Activated naive CD8-positive, alpha-beta T cell treated with anti-CD3 and anti-CD28 coated beads, Interleukin-2, amount 50 U/mL, for 24 hours (primary cell): ENCODE results near the gene CDKAL1.
"Not testable (repeated sequence)": the region's sequence is repeated elsewhere in the genome, so short reads cannot be mapped to it uniquely, and the experiment has no call there.

Experiments used
- ATAC-seq: fragments of 150-1000 bp; cut with Tn5 transposase; one replicate; pipeline ENCODE4 v1.10.0; 2021
- DNase-seq: peaks from one replicate; pipeline ENCODE4 v3.0.0; 2021
- H3K27ac Mint-ChIP-seq: one replicate; pipeline ENCODE4 v1.8.0; 2021; ENCODE audit warnings: mild to moderate bottlenecking, mixed read lengths
- H3K27me3 Mint-ChIP-seq: one replicate; pipeline ENCODE4 v1.8.0; 2021; ENCODE audit warnings: mixed read lengths
- H3K36me3 Mint-ChIP-seq: one replicate; pipeline ENCODE4 v1.8.0; 2021; ENCODE audit warnings: low read depth, mixed read lengths
- H3K4me1 Mint-ChIP-seq: one replicate; pipeline ENCODE4 v1.8.0; 2021; ENCODE audit warnings: mixed read lengths
- H3K4me3 Mint-ChIP-seq: one replicate; pipeline ENCODE4 v1.8.0; 2021; ENCODE audit warnings: mild to moderate bottlenecking, moderate library complexity, mixed read lengths
- H3K9me3 Mint-ChIP-seq: one replicate; pipeline ENCODE4 v1.8.0; 2021; ENCODE audit warnings: mixed read lengths

CDKAL1 gene

GRCh38 chr6:20594299-20594853 lies 60.1 kb downstream of the CDKAL1 start:
- H3K27ac Mint-ChIP-seq, ATAC-seq, H3K4me1 Mint-ChIP-seq, H3K27me3 Mint-ChIP-seq, DNase-seq, H3K4me3 Mint-ChIP-seq: not testable (repeated sequence)
- H3K36me3 Mint-ChIP-seq, result peaks cover 63% of the 10 kb centered on the region
- peaks cover 28% of the 10 kb centered on the region for H3K9me3 Mint-ChIP-seq

- no peaks in the 10 kb centered on the region for H3K27me3 Mint-ChIP-seq
- H3K4me1 Mint-ChIP-seq, result peaks cover 9% of the 10 kb centered on the region
- peak; percentile 93 for ATAC-seq
- H3K27ac Mint-ChIP-seq, result no peak overlapping the region
- H3K9me3 Mint-ChIP-seq, result peaks cover 8% of the 10 kb centered on the region
- no peak for DNase-seq
- no peak overlapping the region for H3K4me3 Mint-ChIP-seq
- peaks cover 41% of the 10 kb centered on the region for H3K36me3 Mint-ChIP-seq
These were observed 65.2 kb downstream of the CDKAL1 start for GRCh38 chr6:20599302-20600051.

- Mint-ChIP-seq H3K4me1 (peaks cover 9% of the 10 kb centered on the region), H3K4me3 (no peak overlapping the region), H3K9me3 (no peaks in the 10 kb centered on the region), H3K36me3 (peaks cover 29% of the 10 kb centered on the region), H3K27ac (no peak overlapping the region), H3K27me3 (no peaks in the 10 kb centered on the region)
- DNase-seq (no peak), ATAC-seq (no peak)
These were observed 66.6 kb downstream of the CDKAL1 start for GRCh38 chr6:20600831-20601230.

DNA sequence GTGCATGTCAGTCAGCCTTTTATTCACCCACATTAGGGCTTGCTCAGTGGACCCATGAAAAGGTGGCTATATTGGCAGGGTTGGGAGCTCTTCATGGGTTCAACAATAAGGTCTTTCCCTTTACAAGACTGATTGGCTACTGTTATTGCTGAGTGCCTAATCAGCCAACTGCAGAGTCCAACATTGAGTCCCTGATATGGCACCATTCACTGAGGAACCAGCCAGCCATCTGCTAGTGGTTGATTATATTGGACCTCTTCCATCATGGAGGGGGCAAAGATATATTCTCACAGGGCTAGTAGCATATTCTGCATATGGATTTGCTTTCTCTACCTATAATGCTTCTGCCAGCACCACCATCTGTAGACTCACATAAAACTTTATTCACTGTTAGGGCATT lies 69.9 kb downstream of the CDKAL1 start:
- Mint-ChIP-seq H3K36me3 (peaks cover 28% of the 10 kb centered on the region), H3K4me3 (no peak overlapping the region), H3K4me1 (peaks cover 9% of the 10 kb centered on the region), H3K9me3 (no peaks in the 10 kb centered on the region), H3K27ac (no peak overlapping the region), H3K27me3 (no peaks in the 10 kb centered on the region)
- DNase-seq (no peak), ATAC-seq (no peak)

DNA sequence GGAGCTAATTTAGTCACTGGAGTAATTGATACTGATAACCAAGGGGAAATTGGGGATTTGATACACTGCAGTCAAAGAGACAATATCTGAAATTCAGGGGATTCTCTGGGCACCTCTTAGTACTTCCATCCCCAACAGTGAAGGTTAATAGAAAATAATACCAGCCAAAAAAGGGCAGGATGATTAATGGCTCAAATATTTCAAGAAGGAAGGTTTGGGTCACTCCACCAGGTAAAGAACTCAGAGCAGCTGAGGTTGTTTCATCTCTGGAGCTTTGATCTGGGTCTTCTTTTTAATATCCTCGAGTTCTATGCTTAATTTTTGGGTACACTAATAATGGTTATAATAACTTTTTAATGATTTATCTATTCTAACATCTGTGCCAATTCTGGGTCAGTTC lies 70.8 kb downstream of the CDKAL1 start:
- H3K27me3 Mint-ChIP-seq, result no peaks in the 10 kb centered on the region
- peaks cover 31% of the 10 kb centered on the region for H3K36me3 Mint-ChIP-seq
- no peak overlapping the region for H3K27ac Mint-ChIP-seq
- peaks cover under 1% of the 10 kb centered on the region for H3K4me1 Mint-ChIP-seq
- DNase-seq (no peak), ATAC-seq (no peak)
- H3K9me3 Mint-ChIP-seq, result peaks cover 4% of the 10 kb centered on the region
- H3K4me3 Mint-ChIP-seq, result no peak overlapping the region

DNA sequence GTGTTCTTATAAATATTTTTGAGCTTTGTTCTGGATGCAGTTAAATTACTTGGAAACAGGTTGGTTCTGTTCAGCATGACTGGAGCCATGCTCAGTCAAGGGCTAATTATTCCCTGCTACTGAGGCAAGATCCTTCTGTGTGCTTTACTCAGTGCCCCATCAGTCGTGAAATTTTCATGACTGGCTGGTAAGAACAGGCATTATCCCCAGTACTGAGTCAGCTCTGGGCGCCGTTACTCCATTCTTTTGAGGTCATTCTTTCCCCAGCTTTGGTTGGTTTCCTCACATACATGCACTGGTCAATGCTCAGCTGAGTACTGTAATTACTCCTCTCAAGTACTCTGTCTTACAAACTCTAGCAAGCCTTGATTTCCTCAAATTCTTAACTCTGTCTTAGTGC lies 71.3 kb downstream of the CDKAL1 start:
- Mint-ChIP-seq H3K27me3 (no peaks in the 10 kb centered on the region), H3K27ac (no peak overlapping the region), H3K9me3 (peaks cover 8% of the 10 kb centered on the region), H3K4me3 (no peak overlapping the region), H3K36me3 (peaks cover 36% of the 10 kb centered on the region), H3K4me1 (no peaks in the 10 kb centered on the region)
- no peak for ATAC-seq
- DNase-seq, result no peak

DNA sequence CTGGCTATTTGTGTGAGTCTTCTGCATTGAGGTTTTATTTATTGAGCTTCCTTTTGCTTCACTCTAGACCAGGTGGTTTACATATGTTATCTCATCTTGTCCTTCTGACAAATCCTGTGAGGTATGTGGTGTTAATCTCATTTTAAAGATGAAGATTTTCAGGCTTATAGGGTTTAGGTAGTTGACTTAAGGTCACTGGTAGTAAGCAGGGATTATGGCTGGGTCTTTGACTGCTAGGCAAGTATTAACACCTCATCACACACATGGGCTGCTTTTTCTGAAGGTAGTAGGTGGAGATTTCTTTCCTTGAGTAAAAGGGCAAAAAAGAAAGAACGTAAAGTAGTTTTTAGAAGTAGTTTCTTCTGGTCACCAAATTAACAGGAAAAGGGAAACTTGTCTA lies 72.6 kb downstream of the CDKAL1 start:
- H3K36me3 Mint-ChIP-seq, result peaks cover 28% of the 10 kb centered on the region
- H3K27ac Mint-ChIP-seq, result no peak overlapping the region
- no peaks in the 10 kb centered on the region for H3K4me1 Mint-ChIP-seq
- no peak overlapping the region for H3K4me3 Mint-ChIP-seq
- peaks cover 8% of the 10 kb centered on the region for H3K9me3 Mint-ChIP-seq
- no peaks in the 10 kb centered on the region for H3K27me3 Mint-ChIP-seq
- ATAC-seq (no peak), DNase-seq (no peak)

- ATAC-seq (no peak), DNase-seq (no peak)
- Mint-ChIP-seq H3K27me3 (no peaks in the 10 kb centered on the region), H3K36me3 (peaks cover 20% of the 10 kb centered on the region), H3K27ac (no peak overlapping the region), H3K4me3 (no peak overlapping the region), H3K9me3 (peaks cover 8% of the 10 kb centered on the region), H3K4me1 (no peaks in the 10 kb centered on the region)
These were observed 74.1 kb downstream of the CDKAL1 start for GRCh38 chr6:20608356-20608755.

DNA sequence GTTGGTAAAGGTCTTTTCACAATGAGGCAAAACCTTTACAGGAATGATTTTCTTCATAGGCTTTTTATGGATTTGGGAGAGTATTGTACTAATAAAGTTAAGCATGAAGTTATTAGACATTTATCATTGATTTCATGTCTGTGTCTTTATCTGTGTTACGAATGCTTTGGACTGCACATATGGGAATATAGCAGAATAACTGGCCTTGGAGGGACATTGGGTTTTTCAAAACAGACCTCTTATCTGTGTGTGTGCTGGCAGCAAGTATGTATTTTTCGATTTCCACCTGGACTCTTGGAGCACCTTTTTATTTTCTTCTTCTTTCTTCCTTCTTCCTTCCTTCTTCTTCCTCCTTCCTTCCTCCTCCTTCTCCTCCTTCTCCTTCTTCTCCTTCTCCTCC lies 74.6 kb downstream of the CDKAL1 start:
- no peak overlapping the region for H3K27ac Mint-ChIP-seq
- H3K36me3 Mint-ChIP-seq, result peaks cover 23% of the 10 kb centered on the region
- no peak for DNase-seq
- H3K4me3 Mint-ChIP-seq, result no peak overlapping the region
- no peaks in the 10 kb centered on the region for H3K4me1 Mint-ChIP-seq
- ATAC-seq, result no peak
- H3K27me3 Mint-ChIP-seq, result no peaks in the 10 kb centered on the region
- peaks cover 8% of the 10 kb centered on the region for H3K9me3 Mint-ChIP-seq

DNA sequence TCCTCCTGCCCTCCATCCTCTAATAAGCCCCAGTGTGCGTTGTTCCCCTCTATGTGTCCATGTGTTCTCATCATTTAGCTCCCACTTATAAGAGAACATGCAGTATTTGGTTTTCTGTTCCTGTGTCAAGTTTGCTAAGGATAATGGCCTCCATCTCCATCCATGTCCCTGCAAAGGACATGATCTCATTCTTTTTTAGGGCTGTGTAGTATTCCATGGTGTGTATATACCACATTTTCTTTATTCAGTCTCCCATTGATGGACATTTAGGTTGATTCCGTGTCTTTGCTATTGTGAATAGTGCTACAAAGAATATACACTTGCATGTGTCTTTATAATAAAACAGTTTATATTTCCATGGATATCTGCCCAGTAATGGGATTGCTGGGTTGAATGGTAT lies 75.7 kb downstream of the CDKAL1 start:
- not testable (repeated sequence) for H3K9me3 Mint-ChIP-seq, H3K4me3 Mint-ChIP-seq, H3K4me1 Mint-ChIP-seq, H3K27me3 Mint-ChIP-seq, H3K27ac Mint-ChIP-seq, DNase-seq, ATAC-seq
- peaks cover 26% of the 10 kb centered on the region for H3K36me3 Mint-ChIP-seq

DNA sequence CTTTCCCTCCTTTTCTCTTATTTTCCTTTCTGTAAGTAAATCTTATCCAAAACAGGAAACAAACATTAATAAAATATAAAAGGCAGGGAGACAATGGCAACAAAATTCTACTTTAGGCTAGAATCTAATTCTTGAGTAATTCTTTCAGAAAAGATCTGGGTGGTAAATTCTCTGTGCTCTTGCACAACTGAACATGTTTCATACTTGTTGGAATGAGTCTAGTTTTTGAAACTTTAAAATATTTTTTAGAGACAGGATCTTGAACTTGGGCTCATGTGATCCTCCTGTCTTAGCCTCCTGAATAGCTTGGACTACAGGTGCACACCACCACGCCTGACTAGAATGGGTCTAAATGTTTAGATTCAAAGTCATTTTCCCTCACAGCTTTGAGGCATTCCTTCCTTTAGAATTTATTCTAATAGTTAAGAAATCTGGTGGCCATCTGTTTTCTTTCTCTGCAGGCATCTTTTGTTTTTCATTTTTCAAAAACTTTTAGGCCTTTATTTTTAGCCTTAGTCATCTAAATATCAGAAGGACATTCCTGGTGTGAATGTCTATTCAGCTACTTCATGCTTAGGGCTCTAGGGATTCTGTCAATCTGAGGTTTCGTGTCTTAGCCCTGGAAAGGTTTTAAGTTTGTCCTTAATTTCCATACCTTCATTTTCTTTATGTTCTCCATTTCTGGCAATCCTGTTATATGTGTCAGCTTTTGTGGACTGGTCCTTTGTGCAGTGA lies 76.5 kb downstream of the CDKAL1 start:
- ATAC-seq (no peak), DNase-seq (no peak)
- peaks cover 26% of the 10 kb centered on the region for H3K36me3 Mint-ChIP-seq
- H3K4me1 Mint-ChIP-seq, result no peaks in the 10 kb centered on the region
- H3K9me3 Mint-ChIP-seq, result peaks cover 8% of the 10 kb centered on the region
- H3K27ac Mint-ChIP-seq, result no peak overlapping the region
- H3K4me3 Mint-ChIP-seq, result no peak overlapping the region
- H3K27me3 Mint-ChIP-seq, result no peaks in the 10 kb centered on the region

- DNase-seq, H3K9me3 Mint-ChIP-seq, H3K4me3 Mint-ChIP-seq, H3K27ac Mint-ChIP-seq, H3K4me1 Mint-ChIP-seq, ATAC-seq, H3K27me3 Mint-ChIP-seq: not testable (repeated sequence)
- H3K36me3 Mint-ChIP-seq, result peaks cover 21% of the 10 kb centered on the region
These were observed 83.3 kb downstream of the CDKAL1 start for GRCh38 chr6:20617537-20617936.

GRCh38 chr6:20620043-20620442 lies 85.8 kb downstream of the CDKAL1 start:
- Mint-ChIP-seq H3K27me3 (no peaks in the 10 kb centered on the region), H3K9me3 (no peaks in the 10 kb centered on the region), H3K4me1 (peaks cover 11% of the 10 kb centered on the region), H3K27ac (no peak overlapping the region), H3K36me3 (peaks cover 17% of the 10 kb centered on the region), H3K4me3 (no peak overlapping the region)
- DNase-seq (no peak), ATAC-seq (no peak)

DNA sequence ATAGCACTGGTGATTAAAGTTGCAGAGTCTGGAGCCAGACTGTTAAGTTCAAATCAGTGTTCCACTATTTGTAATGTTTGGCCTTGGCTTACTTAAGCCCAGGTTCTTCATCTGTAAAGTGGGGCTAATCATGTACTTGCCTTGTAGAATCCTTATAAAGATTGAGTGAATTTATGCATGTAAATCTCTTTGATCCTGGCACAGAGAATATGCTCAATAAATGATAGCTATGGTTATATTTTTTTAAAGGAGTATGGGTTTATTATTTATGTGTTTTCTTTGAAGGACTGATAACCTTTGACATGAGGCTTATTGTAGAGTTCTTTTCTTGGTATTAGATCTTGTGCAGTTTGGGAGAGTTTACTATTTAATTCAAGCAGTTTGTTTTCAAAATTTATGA lies 89.5 kb downstream of the CDKAL1 start:
- DNase-seq (no peak), ATAC-seq (no peak)
- no peaks in the 10 kb centered on the region for H3K9me3 Mint-ChIP-seq
- no peaks in the 10 kb centered on the region for H3K27me3 Mint-ChIP-seq
- H3K4me3 Mint-ChIP-seq, result no peak overlapping the region
- H3K36me3 Mint-ChIP-seq, result peaks cover 14% of the 10 kb centered on the region
- peaks cover 11% of the 10 kb centered on the region for H3K4me1 Mint-ChIP-seq
- H3K27ac Mint-ChIP-seq, result no peak overlapping the region

GRCh38 chr6:20626165-20626564 lies 91.9 kb downstream of the CDKAL1 start:
- no peaks in the 10 kb centered on the region for H3K9me3 Mint-ChIP-seq
- no peak overlapping the region for H3K27ac Mint-ChIP-seq
- no peak for ATAC-seq
- DNase-seq, result no peak
- H3K4me3 Mint-ChIP-seq, result no peak overlapping the region
- no peaks in the 10 kb centered on the region for H3K27me3 Mint-ChIP-seq
- peaks cover 12% of the 10 kb centered on the region for H3K36me3 Mint-ChIP-seq
- peaks cover 23% of the 10 kb centered on the region for H3K4me1 Mint-ChIP-seq
